HepG2 (cell line): ENCODE measurements around the gene ARIH1. TPM values are rescaled to one million over a fixed set of nuclear protein-coding genes. Genes with fewer than 3 reads are reported as not detected.

Experiments
- ATAC-seq: fragments of 200-7000 bp; cut with Tn5 transposase; 3 replicates; pipeline ENCODE4 v1.9.1; 2020; ENCODE audit warnings: mild to moderate bottlenecking, moderate library complexity
- BruUV-seq: library from RNA; stranded (reverse); fragments of 400-500 nt; replicated peaks from 2 replicates; lab custom pipeline; 2021; lab: Mats Ljungman, UMichigan
- CTCF ChIA-PET: fragments of 300-600 bp; formaldehyde crosslinking; extraction: SDS; loops from one replicate; lab custom pipeline; 2021; ENCODE audit warnings: low total read pairs, inconsistent platforms, low intra/inter-chr PET ratio; lab: Yijun Ruan, JAX
- POLR2A ChIA-PET: fragments of 350-600 bp; sonication (Branson Sonifier 250); formaldehyde crosslinking; loops from one replicate; lab custom pipeline; 2020; ENCODE audit warnings: antibody characterized with exemption, inconsistent platforms; lab: Yijun Ruan, JAX
- DNase-seq: peaks from one replicate; pipeline ENCODE4 v3.0.0-alpha.2; 2015; ENCODE audit warnings: low spot score
- FAIRE-seq: peaks from 3 replicates; lab custom pipeline; 2011; peaks lifted over from hg19 to GRCh38; lab: Jason Lieb, UNC
- H2AFZ ChIP-seq: one replicate; pipeline ENCODE4 v1.6.1; 2011; ENCODE audit warnings: low read length, inconsistent platforms
- H3K27ac ChIP-seq: fragments of 300-600 bp; 3 replicates; pipeline ENCODE4 v1.8.0; 2011; ENCODE audit warnings: mixed run types, mild to moderate bottlenecking, mixed read lengths, low read length, inconsistent platforms; ENCODE audit not compliant: insufficient read depth; ENCODE audit errors: extremely low read length
- H3K27me3 ChIP-seq, 2 experiments: fragments of 200-600 bp in 1 of 2; 2 replicates in 1 of 2; 3 replicates in 1 of 2; pipeline versions ENCODE4 v1.6.0 to v1.8.0; 2011; ENCODE audit warnings: low read length in 2 of 2, mild to moderate bottlenecking in 2 of 2, moderate library complexity in 2 of 2, inconsistent platforms in 1 of 2; ENCODE audit not compliant: insufficient read depth in 2 of 2, control insufficient read depth in 1 of 2
- H3K36me3 ChIP-seq, 2 experiments: fragments of 200-600 bp in 1 of 2; replicated peaks in 1 of 2; 2 replicates in 1 of 2; 3 replicates in 1 of 2; pipeline versions ENCODE4 v1.5.1 to v1.8.0; 2011; ENCODE audit warnings: low read length in 2 of 2, inconsistent platforms in 1 of 2; ENCODE audit not compliant: insufficient read depth in 2 of 2, control insufficient read depth in 1 of 2
- H3K4me1 ChIP-seq: 2 replicates; pipeline ENCODE4 v1.5.1; 2012; ENCODE audit warnings: low read length, inconsistent platforms; ENCODE audit not compliant: insufficient read depth
- H3K4me2 ChIP-seq: 2 replicates; pipeline ENCODE4 v1.6.0; 2011; ENCODE audit warnings: low read depth, low read length, inconsistent platforms
- H3K4me3 ChIP-seq, 3 experiments: fragments of 200-600 bp in 1 of 3; sonication (generic), shearing (Covaris generic) in 1 of 3; replicated peaks in 1 of 3; 2 replicates each; pipeline ENCODE4 v1.5.1; 2011 to 2016; ENCODE audit warnings: low read length in 3 of 3, inconsistent platforms in 2 of 3, low read depth in 2 of 3, mild to moderate bottlenecking in 2 of 3, control low read depth in 1 of 3, mixed read lengths in 1 of 3; ENCODE audit not compliant: insufficient read depth in 1 of 3
- H3K79me2 ChIP-seq: one replicate; pipeline ENCODE4 v1.6.1; 2011; ENCODE audit warnings: low read length, inconsistent platforms; ENCODE audit not compliant: insufficient read depth
- H3K9ac ChIP-seq: 2 replicates; pipeline ENCODE4 v1.6.0; 2011; ENCODE audit warnings: mild to moderate bottlenecking, low read depth, low read length, inconsistent platforms; ENCODE audit not compliant: insufficient read depth
- H3K9me3 ChIP-seq: 2 replicates; pipeline ENCODE4 v1.5.1; 2012; ENCODE audit warnings: mild to moderate bottlenecking, low read length
- H4K20me1 ChIP-seq: 2 replicates; pipeline ENCODE4 v1.6.0; 2011; ENCODE audit warnings: inconsistent platforms, mild to moderate bottlenecking, low read length, moderate library complexity; ENCODE audit not compliant: insufficient read depth
- POLR2A ChIP-seq, 2 experiments: IDR thresholded peaks; 2 replicates each; pipeline ENCODE4 v1.6.1; 2011; ENCODE audit warnings: low read depth in 2 of 2, low read length in 2 of 2, mild to moderate bottlenecking in 1 of 2, moderate library complexity in 1 of 2; ENCODE audit not compliant: insufficient read depth in 1 of 2
- TFDP1 ChIP-seq: IDR thresholded peaks from 2 replicates; pipeline ENCODE4 v1.6.1; 2016; ENCODE audit warnings: missing compliant biosample characterization, missing genetic modification reagents, borderline replicate concordance
- THAP8 ChIP-seq: sonication (generic); formaldehyde crosslinking; IDR thresholded peaks from 2 replicates; pipeline ENCODE4 v1.5.1; 2020; ENCODE audit warnings: missing genetic modification reagents, mild to moderate bottlenecking, borderline replicate concordance
- ZFX ChIP-seq: sonication (generic); formaldehyde crosslinking; IDR thresholded peaks from 2 replicates; pipeline ENCODE4 v1.4.0; 2020; ENCODE audit warnings: mild to moderate bottlenecking, low read depth, missing genetic modification reagents, moderate library complexity
- ZNF121 ChIP-seq: sonication (generic); formaldehyde crosslinking; IDR thresholded peaks from 2 replicates; pipeline ENCODE4 v1.5.0; 2020; ENCODE audit warnings: mild to moderate bottlenecking, missing genetic modification reagents
- ZNF253 ChIP-seq: sonication (generic); formaldehyde crosslinking; IDR thresholded peaks from 2 replicates; pipeline ENCODE4 v1.8.0; 2022; ENCODE audit warnings: mild to moderate bottlenecking, missing genetic modification reagents, borderline replicate concordance
- ZNF564 ChIP-seq: sonication (generic); formaldehyde crosslinking; IDR thresholded peaks from 2 replicates; pipeline ENCODE4 v1.8.1; 2023; ENCODE audit warnings: mild to moderate bottlenecking, missing genetic modification reagents
- ZNF766 ChIP-seq: sonication (generic); formaldehyde crosslinking; IDR thresholded peaks from 2 replicates; pipeline ENCODE4 v1.5.0; 2020; ENCODE audit warnings: missing genetic modification reagents, borderline replicate concordance
- WGBS: methylation state at CpG from one replicate; pipeline ENCODE4 v1.1.6; 2017; ENCODE audit warnings: low lambda C conversion rate; 5-methylcytosine and 5-hydroxymethylcytosine counted together
- in situ Hi-C: cut with HindIII; loops from 2 replicates; pipeline ENCODE4 v1.10.0; 2017; ENCODE audit warnings: low pct_unique_long_range_greater_than_20kb; ENCODE audit not compliant: extremely low pct_ligation_motif_present
- intact Hi-C: fragments of 100-400 bp; cut with micrococcal nuclease; formaldehyde crosslinking; loops from one replicate; pipeline ENCODE4 v1.10.0; 2022; ENCODE audit not compliant: unreplicated experiment
- polyA plus RNA-seq, 8 experiments: library from polyadenylated mRNA; depleted of rRNA in 3 of 8; stranded (reverse) in 7 of 8; unstranded in 1 of 8; fragments of >200 nt; fragmentation: Illumina TruSeq in 4 of 8; extraction: Trizol in 4 of 8; gene quantifications; 2 replicates each; pipeline versions ENCODE4 v1.2.1 to v1.2.3, GENCODE V29; 2011 to 2016; ENCODE audit warnings: low read depth in 4 of 8, missing spikeins in 1 of 8, mixed read lengths in 1 of 8; ENCODE audit not compliant: insufficient read depth in 1 of 8
- total RNA-seq, 5 experiments: library from RNA; depleted of rRNA; stranded (reverse); fragments of >200 nt; fragmentation: Illumina TruSeq; extraction: Trizol; gene quantifications; 2 replicates each; pipeline ENCODE4 v1.2.3, GENCODE V29; 2016; ENCODE audit warnings: low read depth in 1 of 5

Gene ARIH1
- total and polyA plus RNA-seq, 2 of the 13 experiments (the other 11 are each of a cell fraction or from before 2014, with no cell fraction given), result 38.8 to 59.8 TPM

- intact Hi-C loops, result no loop called here
- TF ChIP-seq ZNF766 (no peak), ZNF121 (peak; percentile 76)
- TF ChIP-seq, all 625 proteins: peak for 1
- H3K79me2 ChIP-seq, result no peaks in the 10 kb centered on the region
- H3K27ac ChIP-seq, result no peak overlapping the region
- BruUV-seq, result no TSS peak
- ATAC-seq, result no peak; the same call in 2 of the 3 replicates
- no peak overlapping the region for H3K4me3 ChIP-seq
- no peaks in the 10 kb centered on the region for H3K9me3 ChIP-seq
- no peaks in the 10 kb centered on the region; a peak in 2 of 5 replicates for H3K36me3 ChIP-seq
- no peaks in the 10 kb centered on the region for H3K27me3 ChIP-seq
- no peaks in the 10 kb centered on the region for H3K4me1 ChIP-seq
- H4K20me1 ChIP-seq, result no peaks in the 10 kb centered on the region
- no peak overlapping the region for H3K9ac ChIP-seq
- POLR2A ChIA-PET, result no interaction called here
- FAIRE-seq, result no peak
- CTCF ChIA-PET, result no interaction called here
- H2AFZ ChIP-seq, result no peak overlapping the region
- WGBS, result 100% methylated on average over 1 of the region's 1 CpG
- DNase-seq, result no peak
- in situ Hi-C loops, result no loop called here
- no peak overlapping the region for H3K4me2 ChIP-seq
These were observed 116.3 kb downstream of the ARIH1 start for GRCh38 chr15:72590427-72590826.

- Histone ChIP-seq H3K4me2 (no peak overlapping the region), H3K4me3 (no peak overlapping the region), H3K27me3 (no peaks in the 10 kb centered on the region), H3K79me2 (no peaks in the 10 kb centered on the region), H2AFZ (no peak overlapping the region), H3K27ac (no peak overlapping the region), H3K9me3 (no peaks in the 10 kb centered on the region), H3K9ac (no peak overlapping the region), H3K36me3 (no peaks in the 10 kb centered on the region), H3K4me1 (no peaks in the 10 kb centered on the region), H4K20me1 (no peaks in the 10 kb centered on the region)
- in situ Hi-C loops, result no loop called here
- DNase-seq (no peak), FAIRE-seq (no peak), ATAC-seq (no peak; the same call in 2 of the 3 replicates)
- ChIA-PET POLR2A (no interaction called here), CTCF (no interaction called here)
- TF ChIP-seq ZNF253, result no peak
- no peak for TF ChIP-seq ZNF564 (CRISPR knock-in tag)
- TF ChIP-seq POLR2A (IDR thresholded peaks at IDR 0.05; ENCODE audit: insufficient read depth in 1 of 2, low read depth in 2 of 2, low read length in 2 of 2), result no peak
- TF ChIP-seq THAP8 (CRISPR knock-in tag), result no peak
- no peak for TF ChIP-seq ZFX (CRISPR knock-in tag)
- no peak for TF ChIP-seq TFDP1 (CRISPR knock-in tag)
- WGBS, result 83% methylated on average over 1 of the region's 1 CpG
- BruUV-seq, result no TSS peak
- intact Hi-C loops, result no loop called here
These were observed 117.2 kb downstream of the ARIH1 start for GRCh38 chr15:72591361-72591760.
